Effector memory CD8-positive, alpha-beta T cell (primary cell): Measurements from ENCODE around the gene GLIS2.

Experiments used
- ATAC-seq: fragments of 150-1000 bp; cut with Tn5 transposase; replicated peaks from 2 replicates; pipeline ENCODE4 v1.10.0; 2021; ENCODE audit warnings: mild to moderate bottlenecking, moderate library complexity
- DNase-seq, 3 experiments: peaks; one replicate each; pipeline ENCODE4 v3.0.0; 2021
- H3K27ac Mint-ChIP-seq, 2 donors: one replicate each; pipeline ENCODE4 v1.8.0; 2022; ENCODE audit warnings: mild to moderate bottlenecking in 2 of 2, mixed read lengths in 2 of 2, moderate library complexity in 2 of 2
- H3K27me3 Mint-ChIP-seq, 2 donors: one replicate each; pipeline ENCODE4 v1.8.0; 2022; ENCODE audit warnings: mixed read lengths in 2 of 2
- H3K36me3 Mint-ChIP-seq: one replicate; pipeline ENCODE4 v1.8.0; 2022; ENCODE audit warnings: mild to moderate bottlenecking, moderate library complexity, mixed read lengths; ENCODE audit not compliant: insufficient read depth
- H3K4me1 Mint-ChIP-seq, 2 donors: one replicate each; pipeline ENCODE4 v1.8.0; 2022; ENCODE audit warnings: low read depth in 2 of 2, mixed read lengths in 2 of 2
- H3K4me3 Mint-ChIP-seq, 2 donors: one replicate each; pipeline ENCODE4 v1.8.0; 2022; ENCODE audit warnings: mild to moderate bottlenecking in 2 of 2, mixed read lengths in 2 of 2, moderate library complexity in 2 of 2
- H3K9me3 Mint-ChIP-seq, 2 donors: one replicate each; pipeline ENCODE4 v1.8.0; 2022; ENCODE audit warnings: mixed read lengths in 2 of 2

The GLIS2 gene

GRCh38 chr16:4350365-4350786 lies 34.5 kb downstream of the GLIS2 start:
- no peaks in the 10 kb centered on the region for H3K9me3 Mint-ChIP-seq
- no peaks in the 10 kb centered on the region for H3K27me3 Mint-ChIP-seq
- peak overlapping the region; percentile 84 to 92 for H3K27ac Mint-ChIP-seq
- H3K36me3 Mint-ChIP-seq: peaks cover 51% of the 10 kb centered on the region
- ATAC-seq (no peak), DNase-seq (no peak)
- H3K4me3 Mint-ChIP-seq: peak overlapping the region; percentile 89 to 90
- peaks cover 12 to 24% of the 10 kb centered on the region in 2 donors for H3K4me1 Mint-ChIP-seq

GRCh38 chr16:4350787-4351659 lies 35.2 kb downstream of the GLIS2 start, which contains the start of gene PAM16:
Gene PAM16 (minus strand): TSS chr16:4351321. CDS start chr16:4351234, 87 bp downstream.
- ATAC-seq (peak; percentile 83), DNase-seq (peak; percentile 97 to 98 (median 98))
- Mint-ChIP-seq H3K4me1 (peaks cover 11 to 21% of the 10 kb centered on the region in 2 donors), H3K9me3 (no peaks in the 10 kb centered on the region), H3K27ac (peak within 1 kb of the TSS; percentile 84 to 92), H3K36me3 (peaks cover 58% of the 10 kb centered on the region), H3K4me3 (peak within 1 kb of the TSS; percentile 89 to 90), H3K27me3 (no peaks in the 10 kb centered on the region)

DNA sequence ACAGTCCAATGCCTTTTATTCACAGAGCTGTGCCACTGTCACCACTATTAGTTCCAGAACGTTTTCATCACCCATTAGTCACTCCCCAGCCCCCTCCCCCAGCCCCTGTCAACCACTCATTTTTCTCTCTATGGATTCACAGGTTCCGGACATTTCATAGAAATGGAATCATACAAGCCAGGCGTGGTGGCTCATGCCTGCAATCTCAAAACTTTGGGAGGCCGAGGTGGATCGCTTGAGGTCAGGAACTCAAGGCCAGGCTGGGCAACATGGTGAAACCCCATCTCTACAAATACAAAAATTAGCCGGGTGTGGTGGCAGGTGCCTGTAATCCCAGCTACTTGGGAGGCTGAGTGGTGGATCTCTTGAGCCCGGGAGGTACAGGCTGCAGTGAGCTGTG lies 36.0 kb downstream of the GLIS2 start:
- Mint-ChIP-seq H3K36me3 (peaks cover 63% of the 10 kb centered on the region), H3K4me1 (peaks cover 11 to 20% of the 10 kb centered on the region in 2 donors), H3K27ac (peak overlapping the region; percentile 12 to 84), H3K27me3 (no peaks in the 10 kb centered on the region), H3K4me3 (peak overlapping the region; percentile 89 to 90), H3K9me3 (no peaks in the 10 kb centered on the region)
- DNase-seq (no peak), ATAC-seq (no peak)

DNA sequence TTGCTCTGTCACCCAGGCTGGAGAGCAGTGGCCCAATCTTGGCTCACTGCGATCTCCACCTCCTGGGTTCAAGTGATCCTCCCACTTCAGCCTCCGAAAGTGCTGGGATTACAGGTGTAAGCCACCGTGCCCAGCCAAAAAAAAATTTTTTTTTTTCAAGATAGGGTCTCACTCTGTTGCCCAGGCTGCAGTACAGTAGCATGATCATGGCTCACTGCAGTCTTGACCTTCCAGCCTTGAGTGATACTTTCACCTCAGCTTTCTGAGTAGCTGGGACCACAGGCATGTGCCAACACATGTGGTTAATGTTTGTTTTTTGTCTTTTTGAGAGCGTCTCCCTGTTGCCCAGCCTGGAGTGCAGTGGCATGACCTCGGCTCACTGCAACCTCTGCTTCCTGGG lies 37.0 kb downstream of the GLIS2 start:
- ATAC-seq: no peak
- no peak for DNase-seq
- Mint-ChIP-seq H3K27ac (peak overlapping the region in 1 of 2 donors; percentile 12), H3K9me3 (no peaks in the 10 kb centered on the region), H3K4me1 (peaks cover 11 to 20% of the 10 kb centered on the region in 2 donors), H3K36me3 (peaks cover 68% of the 10 kb centered on the region), H3K4me3 (no peak overlapping the region), H3K27me3 (no peaks in the 10 kb centered on the region)

DNA sequence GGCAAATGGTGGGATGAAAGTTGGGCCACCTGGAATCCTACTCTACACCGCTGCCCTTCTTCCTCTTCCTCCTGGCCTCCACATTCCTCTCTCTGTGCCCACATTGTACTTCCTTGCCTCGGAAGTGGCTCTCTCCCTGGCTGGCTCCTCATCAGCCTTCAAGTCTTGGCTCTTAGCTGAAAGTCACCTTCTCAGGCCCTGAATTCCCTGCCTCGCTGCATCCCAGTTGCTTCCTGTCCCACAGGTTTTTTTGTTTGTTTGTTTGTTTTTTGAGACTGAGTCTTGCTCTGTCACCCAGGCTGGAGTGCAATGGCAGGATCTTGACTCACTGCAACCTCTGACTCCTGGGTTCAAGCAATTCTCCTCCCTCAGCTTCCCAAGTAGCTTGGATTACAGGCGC lies 37.8 kb downstream of the GLIS2 start:
- Mint-ChIP-seq H3K9me3 (no peaks in the 10 kb centered on the region), H3K36me3 (peaks cover 73% of the 10 kb centered on the region), H3K27me3 (no peaks in the 10 kb centered on the region), H3K27ac (peak overlapping the region in 1 of 2 donors; percentile 75), H3K4me3 (no peak overlapping the region), H3K4me1 (peaks cover 8 to 15% of the 10 kb centered on the region in 2 donors)
- DNase-seq: no peak
- no peak for ATAC-seq

DNA sequence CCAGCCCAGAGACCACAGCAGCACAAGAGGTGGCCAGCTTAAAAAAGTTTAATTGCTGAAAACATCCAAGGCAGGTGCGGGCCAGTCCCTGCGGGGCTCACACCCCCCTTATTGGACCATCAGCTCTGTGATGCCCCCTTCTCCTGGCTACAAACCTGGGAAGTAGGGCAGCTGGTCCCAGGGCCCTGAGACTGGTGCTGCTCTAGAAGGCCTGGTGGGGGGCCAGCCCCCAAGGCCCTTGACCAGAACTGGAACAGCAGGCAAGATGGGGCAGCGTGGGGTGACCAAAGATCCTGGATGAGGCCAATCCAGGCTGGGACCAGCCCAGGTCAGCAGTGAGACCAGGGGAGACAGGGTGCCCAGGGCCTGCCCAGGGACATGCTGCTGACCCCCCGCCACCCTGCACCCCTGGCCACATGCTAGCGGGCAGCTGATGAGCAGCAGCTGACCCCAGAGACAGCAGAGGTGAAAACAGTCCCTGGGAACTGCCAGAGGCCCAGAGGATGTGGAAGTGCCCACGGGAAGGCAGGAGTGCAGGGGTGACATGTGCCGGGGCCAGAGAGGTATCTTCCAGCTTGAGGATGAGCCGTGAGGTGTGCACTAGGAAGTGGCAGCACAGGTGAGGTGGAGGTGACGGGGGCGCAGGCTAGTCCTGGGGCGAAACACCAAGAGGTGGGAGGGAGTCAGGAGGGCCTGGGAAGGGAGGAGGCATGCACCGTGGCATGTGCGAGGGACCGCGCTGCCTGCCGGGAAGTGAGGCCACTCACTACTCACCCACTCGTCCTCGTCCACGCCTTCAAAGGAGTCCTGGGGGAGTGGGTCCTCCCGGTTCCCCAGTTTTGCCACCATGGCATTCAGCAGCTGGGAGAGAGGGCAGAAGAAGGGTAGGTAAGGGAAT lies 38.9 kb downstream of the GLIS2 start:
- no peak for ATAC-seq
- Mint-ChIP-seq H3K27me3 (no peaks in the 10 kb centered on the region), H3K4me3 (peak overlapping the region in 1 of 2 donors; percentile 60), H3K36me3 (peaks cover 82% of the 10 kb centered on the region), H3K27ac (peak overlapping the region in 1 of 2 donors; percentile 75), H3K9me3 (no peaks in the 10 kb centered on the region), H3K4me1 (peaks cover 11 to 21% of the 10 kb centered on the region in 2 donors)
- no peak for DNase-seq

GRCh38 chr16:4356820-4357219 lies 41.0 kb downstream of the GLIS2 start:
- H3K27ac Mint-ChIP-seq: peak overlapping the region in 1 of 2 donors; percentile 62
- H3K4me1 Mint-ChIP-seq: peaks cover 4 to 20% of the 10 kb centered on the region in 2 donors
- peaks cover 89% of the 10 kb centered on the region for H3K36me3 Mint-ChIP-seq
- no peak overlapping the region for H3K4me3 Mint-ChIP-seq
- H3K9me3 Mint-ChIP-seq: no peaks in the 10 kb centered on the region
- no peak for ATAC-seq
- H3K27me3 Mint-ChIP-seq: no peaks in the 10 kb centered on the region
- DNase-seq: no peak

DNA sequence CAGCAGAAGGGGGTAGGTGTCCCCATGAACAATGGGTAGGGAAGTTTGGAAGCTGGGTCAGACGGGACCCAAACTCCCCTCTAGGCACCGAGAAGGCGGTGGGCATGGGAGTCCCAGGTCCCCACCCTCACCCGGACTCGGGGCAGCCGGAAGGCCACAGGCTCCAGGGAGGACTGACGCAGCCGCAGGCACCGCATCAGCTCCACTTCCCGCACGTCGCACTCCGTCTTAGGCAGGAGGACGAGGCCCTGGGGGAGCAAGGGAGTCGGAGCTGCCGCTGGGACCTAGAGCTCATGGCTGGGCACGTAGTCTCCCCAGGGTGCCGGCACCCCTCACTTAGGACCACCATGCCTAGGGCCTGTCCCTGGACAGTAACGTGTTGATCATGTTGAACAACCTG lies 42.4 kb downstream of the GLIS2 start:
- H3K27me3 Mint-ChIP-seq: no peaks in the 10 kb centered on the region

GRCh38 chr16:4358831-4359561 lies 43.1 kb downstream of the GLIS2 start:
- Mint-ChIP-seq H3K27me3 (no peaks in the 10 kb centered on the region), H3K36me3 (peaks cover 95% of the 10 kb centered on the region), H3K27ac (peak overlapping the region in 1 of 2 donors; percentile 77), H3K4me3 (no peak overlapping the region), H3K9me3 (no peaks in the 10 kb centered on the region), H3K4me1 (peaks cover 4 to 14% of the 10 kb centered on the region in 2 donors)
- DNase-seq (peak; percentile 66 to 71 (median 69)), ATAC-seq (peak; percentile 77)

More for the DNA sequence above, 42.4 kb downstream of the GLIS2 start:
- Mint-ChIP-seq H3K4me3 (no peak overlapping the region), H3K36me3 (peaks cover 95% of the 10 kb centered on the region), H3K27ac (no peak overlapping the region), H3K4me1 (peaks cover 4 to 20% of the 10 kb centered on the region in 2 donors), H3K9me3 (no peaks in the 10 kb centered on the region)
- DNase-seq (no peak), ATAC-seq (no peak)

- H3K9me3 Mint-ChIP-seq: no peaks in the 10 kb centered on the region
- H3K4me1 Mint-ChIP-seq: peaks cover 4 to 11% of the 10 kb centered on the region in 2 donors
- ATAC-seq: no peak
- H3K27ac Mint-ChIP-seq: peak overlapping the region in 1 of 2 donors; percentile 77
- no peaks in the 10 kb centered on the region for H3K27me3 Mint-ChIP-seq
- H3K4me3 Mint-ChIP-seq: peak overlapping the region in 1 of 2 donors; percentile 10
- DNase-seq: no peak
- H3K36me3 Mint-ChIP-seq: peaks cover 95% of the 10 kb centered on the region
Observed at GRCh38 chr16:4359914-4360313, 44.0 kb downstream of the GLIS2 start.

- no peak for DNase-seq
- H3K4me1 Mint-ChIP-seq: peaks cover 6 to 11% of the 10 kb centered on the region in 2 donors
- H3K27ac Mint-ChIP-seq: peak overlapping the region in 1 of 2 donors; percentile 77
- H3K27me3 Mint-ChIP-seq: no peaks in the 10 kb centered on the region
- peaks cover 94% of the 10 kb centered on the region for H3K36me3 Mint-ChIP-seq
- H3K9me3 Mint-ChIP-seq: no peaks in the 10 kb centered on the region
- H3K4me3 Mint-ChIP-seq: no peak overlapping the region
- no peak for ATAC-seq
Observed at GRCh38 chr16:4360538-4361021, 44.7 kb downstream of the GLIS2 start.

DNA sequence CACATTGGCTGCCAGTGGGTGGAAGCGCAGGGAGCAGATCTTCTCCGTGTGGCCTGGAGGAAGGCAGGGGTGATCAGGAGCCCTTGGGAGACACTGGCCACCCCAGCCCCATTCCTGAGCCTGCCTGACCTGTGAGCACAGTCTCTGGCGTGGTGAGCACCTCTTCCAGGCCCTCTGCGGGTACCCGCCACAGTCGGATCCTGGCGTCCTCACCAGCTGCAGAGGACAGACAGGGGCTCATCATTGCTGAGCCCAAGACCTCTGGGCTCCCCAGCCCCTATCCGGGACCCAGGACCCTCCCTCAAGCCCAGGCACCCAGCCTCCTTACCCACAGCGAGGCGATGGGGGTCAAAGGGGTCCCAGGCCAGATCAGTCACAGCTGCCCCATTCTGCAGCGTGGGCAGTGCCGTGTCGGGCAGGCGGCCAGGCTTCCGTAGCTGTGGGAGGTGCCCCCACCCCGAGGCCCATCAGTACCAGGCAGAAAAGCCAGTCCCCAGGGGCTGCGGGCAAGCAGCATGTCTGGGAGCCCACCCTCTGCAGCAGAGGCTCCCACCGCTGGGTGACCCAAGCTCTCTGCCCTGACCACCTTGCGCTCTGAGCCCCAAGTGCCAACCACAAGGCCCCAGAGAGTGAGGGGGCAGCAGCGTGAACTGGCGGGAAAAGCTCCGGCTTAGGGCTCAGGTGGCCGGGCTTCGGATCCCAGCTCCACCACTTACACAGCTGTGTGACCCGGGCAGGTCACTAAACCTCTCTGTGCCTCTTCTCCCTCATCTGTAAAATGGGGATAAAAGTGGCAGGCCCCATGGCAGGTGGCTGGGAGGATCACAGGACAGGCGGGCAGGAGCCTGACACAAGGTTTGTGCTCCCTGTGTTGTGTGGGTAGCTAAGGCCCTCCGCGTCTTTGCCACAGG lies 45.4 kb downstream of the GLIS2 start:
- H3K9me3 Mint-ChIP-seq: no peaks in the 10 kb centered on the region
- no peak for ATAC-seq

More for the DNA sequence above, 45.4 kb downstream of the GLIS2 start:
- H3K4me1 Mint-ChIP-seq: peaks cover 6 to 11% of the 10 kb centered on the region in 2 donors
- DNase-seq: no peak
- H3K36me3 Mint-ChIP-seq: peaks cover 88% of the 10 kb centered on the region
- H3K27ac Mint-ChIP-seq: no peak overlapping the region
- no peaks in the 10 kb centered on the region for H3K27me3 Mint-ChIP-seq
- no peak overlapping the region for H3K4me3 Mint-ChIP-seq
